Posterior cingulate gyrus (tissue), 11 donors: ENCODE results near the gene RERGL.
A peak's percentile ranks its signal among the peaks of the same experiment; 100 is the strongest.
"Not testable (repeated sequence)": the region's sequence is repeated elsewhere in the genome, so short reads cannot be mapped to it uniquely, and the experiment has no call there.

ENCODE experiments used
- DNase-seq, 10 donors: peaks; one replicate each; pipeline versions ENCODE4 v3.0.0 to v3.0.0-alpha.2; 2020 to 2021; ENCODE audit warnings: mixed read lengths in 3 of 10
- intact Hi-C: fragments of 100-400 bp; cut with DNase I; formaldehyde crosslinking; loops from one replicate; pipeline ENCODE4 v1.15.1; 2023

The RERGL gene, protein sequence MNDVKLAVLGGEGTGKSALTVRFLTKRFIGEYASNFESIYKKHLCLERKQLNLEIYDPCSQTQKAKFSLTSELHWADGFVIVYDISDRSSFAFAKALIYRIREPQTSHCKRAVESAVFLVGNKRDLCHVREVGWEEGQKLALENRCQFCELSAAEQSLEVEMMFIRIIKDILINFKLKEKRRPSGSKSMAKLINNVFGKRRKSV

DNA sequence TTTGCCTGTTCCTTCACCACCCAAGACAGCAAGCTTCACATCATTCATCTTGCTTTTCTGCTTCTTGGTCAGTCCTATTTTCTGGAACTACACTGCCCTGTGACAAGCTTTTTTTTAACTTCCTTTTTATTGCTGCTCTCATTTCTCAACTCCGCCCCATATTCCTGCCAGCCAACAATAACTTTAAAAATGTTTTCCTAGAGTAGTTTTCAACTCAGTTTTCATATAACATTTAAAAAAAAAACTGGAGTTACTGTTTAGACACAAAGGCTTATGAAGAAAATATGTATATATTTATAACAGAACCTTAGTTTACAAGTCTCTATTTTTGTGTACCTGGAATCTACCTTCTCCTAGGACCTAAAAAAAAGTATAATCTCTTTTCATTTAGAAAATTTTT lies at the start of gene RERGL:
Gene RERGL, minus strand, starts transcription at position 101 of the 400 bp plus-strand sequence. Its CDS starts 53 bp downstream, at position 48.
- intact Hi-C loops: no loop called here

DNA sequence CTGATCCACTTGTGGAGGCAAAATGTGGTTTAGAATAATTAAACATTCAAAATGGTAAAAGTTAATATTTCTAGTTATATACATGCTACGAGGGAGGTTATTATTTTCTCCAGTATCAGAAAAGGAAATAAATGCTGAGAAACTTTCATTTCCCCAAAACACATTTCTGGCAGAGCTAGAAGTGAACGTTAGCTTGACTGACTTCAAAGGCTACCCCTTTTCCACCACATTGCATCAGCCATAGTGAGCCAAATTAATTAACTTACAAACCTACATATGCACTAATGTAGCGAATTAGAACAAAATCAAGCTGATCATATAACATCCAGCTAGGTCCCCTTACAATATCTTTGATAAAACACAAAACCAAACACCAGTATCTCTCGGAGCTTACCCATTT lies 49.3 kb upstream of the RERGL start:
- DNase-seq: no peak
- intact Hi-C loops: no loop called here

More for the DNA sequence above, at the start of gene RERGL:
- no peak for DNase-seq

DNA sequence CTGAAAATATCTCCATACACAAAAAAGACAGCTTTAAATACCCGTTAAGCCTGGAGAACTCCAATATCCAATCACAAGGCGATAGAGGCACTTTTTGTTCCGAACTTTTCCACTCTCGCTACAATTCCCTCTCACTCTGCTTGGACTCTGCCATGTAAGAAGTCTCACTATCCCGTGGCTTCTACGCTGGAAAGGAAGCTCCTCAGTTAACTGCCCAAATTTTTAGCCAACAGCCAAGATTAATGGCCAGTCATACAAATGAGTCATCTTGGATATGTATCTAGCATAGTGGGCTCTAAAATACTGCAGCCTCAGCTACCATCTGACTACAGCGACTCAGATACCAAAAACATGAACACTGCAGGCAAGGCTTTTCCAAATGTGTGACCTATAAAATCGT lies 45.5 kb upstream of the RERGL start:
- intact Hi-C loops: no loop called here
- no peak for DNase-seq

DNA sequence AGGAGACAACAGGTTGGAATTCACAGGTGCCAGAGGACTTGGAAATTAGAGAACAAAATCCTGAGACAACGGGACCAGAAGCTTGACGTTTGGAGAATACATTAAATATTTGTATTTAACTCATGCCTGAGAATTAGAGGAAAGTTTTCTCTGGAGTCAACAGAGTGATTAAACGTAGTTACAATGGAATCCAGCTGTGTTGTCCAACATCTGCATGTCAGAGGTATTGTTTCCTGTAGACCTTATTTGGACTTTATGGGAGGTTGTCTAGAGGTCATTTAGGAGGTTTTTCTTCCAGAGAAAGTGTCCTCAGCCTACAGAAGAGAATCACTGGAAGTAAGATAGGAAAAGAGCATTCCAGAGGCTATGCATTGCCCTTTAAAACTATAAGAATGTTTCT lies 45.1 kb upstream of the RERGL start:
- intact Hi-C loops: no loop called here
- no peak for DNase-seq

DNA sequence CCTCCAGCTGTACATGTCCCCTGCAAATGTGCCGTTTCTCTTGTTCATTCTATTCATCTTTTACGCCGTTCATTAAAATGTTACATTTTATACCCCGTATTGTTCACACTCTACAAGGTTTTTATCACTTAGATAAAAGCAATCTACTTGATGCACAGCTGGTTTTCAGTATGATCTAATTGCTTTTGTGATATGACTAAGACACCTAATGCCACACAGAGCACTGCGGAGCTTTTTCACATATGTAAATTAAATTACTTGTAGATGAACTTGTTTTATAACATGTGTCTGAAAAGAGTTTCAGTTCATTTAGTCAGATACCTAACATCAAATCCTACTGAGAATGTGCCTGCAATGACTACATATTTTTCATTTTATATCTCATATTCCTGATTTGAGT lies 40.9 kb upstream of the RERGL start:
- intact Hi-C loops: no loop called here
- DNase-seq: no peak

DNA sequence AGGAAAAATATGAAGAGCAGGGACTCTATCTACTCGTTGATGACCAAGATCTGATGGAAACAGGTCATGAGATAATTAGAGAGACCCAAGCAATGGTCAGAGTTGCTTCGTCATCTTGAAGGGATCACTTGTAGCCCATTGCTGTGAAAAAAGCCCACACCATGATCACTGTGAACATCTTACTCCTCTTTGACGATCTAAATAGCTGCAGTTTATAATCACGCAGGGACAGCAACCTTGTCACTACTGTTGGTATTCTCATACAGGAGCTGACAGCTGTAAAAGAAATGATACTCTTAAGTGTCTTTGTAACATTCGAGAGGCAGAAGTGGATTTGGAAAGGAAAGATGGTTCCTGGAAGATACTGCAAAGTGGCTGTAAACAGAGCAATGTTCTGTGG lies 33.7 kb upstream of the RERGL start:
- intact Hi-C loops: no loop called here
- DNase-seq: no peak

DNA sequence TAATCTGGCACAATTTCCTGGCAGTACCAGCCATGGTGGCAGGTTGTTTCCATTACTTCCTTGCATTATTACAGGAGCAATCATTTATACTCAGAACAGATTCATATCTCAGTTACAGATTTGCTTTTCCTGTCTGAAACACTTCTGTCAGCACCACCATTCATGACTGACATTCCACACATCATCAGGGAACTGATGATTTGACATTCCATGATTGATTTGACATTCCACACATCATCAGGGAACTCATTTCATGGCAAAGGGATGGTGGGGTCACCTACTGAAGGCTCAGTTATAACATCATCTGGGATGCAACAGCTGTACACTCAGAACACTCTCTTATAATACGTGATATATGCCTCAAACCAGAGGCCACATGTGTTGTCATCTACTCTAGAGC lies 30.9 kb upstream of the RERGL start:
- intact Hi-C loops: no loop called here
- DNase-seq: no peak

DNA sequence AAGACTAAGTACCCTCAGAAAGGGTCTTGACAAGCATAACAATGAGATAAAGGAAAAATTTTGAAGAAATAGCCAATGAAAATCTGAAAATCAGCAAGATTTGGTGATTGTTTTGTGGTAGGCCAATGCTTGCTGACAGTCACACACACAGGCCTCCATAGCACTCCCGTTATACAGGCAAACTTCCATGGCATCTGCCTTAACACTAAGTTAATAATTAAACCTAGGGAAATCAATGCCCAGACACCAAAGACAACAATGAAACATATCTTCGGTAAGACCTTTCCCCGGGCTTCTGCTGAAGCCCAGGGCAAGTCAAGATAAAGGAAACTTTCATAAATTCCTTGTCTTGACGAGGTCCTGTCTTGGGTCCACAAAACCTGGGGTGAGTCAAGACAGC lies 18.6 kb upstream of the RERGL start:
- no peak for DNase-seq
- intact Hi-C loops: no loop called here

DNA sequence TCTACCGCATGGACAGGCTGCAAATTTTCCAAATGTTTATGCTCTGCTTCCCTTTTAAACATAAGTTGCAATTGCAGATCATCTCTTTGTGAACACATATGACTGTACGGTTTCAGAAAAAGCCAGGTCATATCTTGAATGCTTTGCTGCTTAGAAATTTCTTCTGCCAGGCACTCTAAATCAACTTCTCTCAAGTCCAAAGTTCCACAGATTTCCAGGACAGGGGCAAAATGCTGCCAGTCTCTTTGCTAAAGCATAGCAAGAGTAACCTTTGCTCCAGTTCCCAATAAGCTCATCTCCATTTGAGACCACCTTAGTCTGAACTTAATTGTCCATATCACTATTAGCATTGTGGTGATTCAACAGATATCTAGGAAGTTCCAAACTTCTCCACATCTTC lies 13.6 kb upstream of the RERGL start:
- intact Hi-C loops: no loop called here
- DNase-seq: no peak

DNA sequence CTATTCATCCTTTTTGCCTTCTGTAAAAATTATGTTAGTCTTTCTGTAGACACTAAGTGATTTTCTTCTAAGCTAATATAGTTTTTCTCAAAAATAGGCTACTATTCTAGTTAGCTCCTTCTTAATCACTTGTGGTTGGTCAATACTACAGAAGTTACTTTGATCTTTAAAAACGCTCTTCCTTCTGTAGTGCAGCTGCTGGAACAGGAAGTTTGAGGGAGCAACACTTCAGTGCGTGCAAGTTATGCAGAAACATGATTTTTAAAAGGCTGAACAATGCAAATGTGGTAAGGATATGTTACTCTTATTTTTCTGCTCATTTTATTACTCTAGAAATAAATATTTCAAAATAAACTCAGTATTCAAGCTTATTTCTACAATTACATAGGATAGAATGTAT lies 11.1 kb upstream of the RERGL start:
- intact Hi-C loops: no loop called here
- DNase-seq: no peak

DNA sequence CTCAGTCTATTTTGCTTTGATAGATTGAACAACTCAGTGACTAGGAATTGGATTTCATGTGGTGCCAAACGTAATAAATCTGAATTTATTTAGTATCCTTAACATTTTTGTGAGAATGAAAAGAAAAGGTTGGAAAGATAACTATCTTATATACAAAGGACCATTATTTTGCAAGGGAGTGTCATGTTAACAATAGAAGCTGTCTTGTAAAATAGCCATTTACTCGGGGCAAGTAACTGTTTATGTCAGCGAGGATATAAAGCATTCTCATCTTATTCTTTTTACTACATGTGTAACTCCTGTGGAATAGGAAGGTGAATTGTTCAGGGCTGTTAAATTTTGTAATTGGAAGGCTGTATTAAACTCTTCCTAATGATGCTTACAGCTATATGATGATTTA lies 5.9 kb downstream of the RERGL start:
- intact Hi-C loops: no loop called here
- no peak for DNase-seq

DNA sequence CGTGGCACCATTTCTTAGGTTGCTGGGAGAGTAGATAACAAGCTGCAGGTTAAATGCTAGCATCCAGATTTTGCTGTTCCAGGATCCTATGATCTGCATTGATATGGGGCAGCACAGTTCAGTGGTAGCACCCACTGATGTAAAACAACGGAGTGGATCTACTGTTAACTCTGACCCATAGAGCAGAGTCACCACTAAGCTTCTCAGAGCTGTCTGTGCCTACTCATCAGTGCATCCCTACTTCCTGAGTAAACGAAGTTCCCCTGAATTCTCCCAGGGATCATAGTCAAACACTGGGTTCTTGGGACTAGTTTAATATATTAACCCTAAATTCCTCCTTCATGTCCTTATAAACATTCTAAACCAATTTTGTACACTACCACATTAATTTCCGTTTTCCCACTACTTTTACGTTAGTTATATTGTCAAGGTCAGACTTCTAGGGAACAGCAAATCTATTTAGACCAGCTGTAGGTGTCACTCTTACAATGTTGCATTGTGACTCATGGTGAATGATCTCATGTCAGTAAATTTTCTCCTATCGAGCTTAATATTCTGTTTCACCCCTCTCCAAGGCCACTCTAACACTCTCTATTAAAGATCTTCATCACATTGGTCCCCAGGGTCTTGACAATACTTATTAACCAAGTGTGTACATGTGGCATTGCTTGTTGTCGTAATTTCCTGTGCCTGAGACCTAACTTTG lies 10.3 kb downstream of the RERGL start:
- intact Hi-C loops: no loop called here
- no peak for DNase-seq

DNA sequence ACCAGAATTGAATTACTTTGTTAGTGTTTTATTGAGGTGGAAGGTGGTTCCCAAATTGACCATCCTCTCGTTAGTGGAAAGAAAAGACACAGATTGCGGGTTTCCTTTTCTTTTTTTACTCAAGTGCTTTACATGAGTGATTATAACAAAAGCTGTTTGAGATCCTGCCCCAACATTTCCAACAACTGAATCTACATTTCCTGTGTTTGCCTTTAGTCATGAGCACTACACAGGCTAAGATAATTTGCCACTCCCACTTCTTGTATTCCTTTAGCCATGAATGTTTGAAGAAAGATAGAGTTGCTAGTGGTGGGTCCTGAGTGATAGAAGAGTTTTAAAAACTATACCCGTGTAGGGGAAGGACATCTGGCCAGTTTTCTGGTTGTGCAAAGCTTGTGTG lies 16.0 kb downstream of the RERGL start:
- intact Hi-C loops: no loop called here

DNA sequence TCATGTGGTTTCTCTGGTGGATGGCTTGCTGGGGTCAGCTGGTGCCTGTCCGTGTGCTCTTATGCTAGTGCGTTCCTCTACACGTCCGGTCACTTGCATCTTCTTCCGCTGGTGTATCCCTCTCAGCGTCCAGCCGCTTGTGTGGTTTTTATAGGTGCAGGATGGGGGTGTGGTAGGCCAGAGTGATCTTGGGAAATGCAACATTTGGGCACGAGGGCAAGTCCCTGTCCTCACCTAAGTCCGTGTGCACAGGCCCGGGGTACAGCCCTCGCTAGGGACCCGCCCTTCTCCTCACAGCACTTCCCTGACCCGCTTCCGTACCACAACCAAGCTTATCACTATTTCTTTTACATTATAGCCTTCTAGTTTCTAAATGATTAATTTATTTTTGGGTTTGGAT lies 17.3 kb downstream of the RERGL start:
- DNase-seq: peak in 2 of 10 donors; percentile 66
- intact Hi-C loops: no loop called here

More for the DNA sequence above, 16.0 kb downstream of the RERGL start:
- no peak for DNase-seq

DNA sequence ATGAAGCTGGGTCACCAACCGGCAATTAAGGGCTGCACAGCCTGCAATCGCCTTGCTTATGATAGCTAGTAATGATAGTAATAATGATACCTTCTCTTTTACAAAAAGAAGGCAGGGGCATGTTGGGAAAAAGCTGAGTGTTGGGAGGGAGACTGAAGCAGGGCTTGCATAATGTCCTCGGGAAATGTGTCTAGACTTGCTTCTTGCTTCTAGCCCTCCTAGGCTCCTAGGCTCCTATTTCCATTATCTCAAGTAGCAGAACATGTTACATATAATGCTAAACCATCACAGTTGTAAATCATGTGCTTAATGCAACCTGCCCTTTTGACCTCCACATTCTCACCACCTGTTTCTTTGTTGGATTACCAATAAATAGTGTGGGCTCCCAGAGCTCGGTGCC lies 18.7 kb downstream of the RERGL start:
- intact Hi-C loops: no loop called here
- DNase-seq: no peak

DNA sequence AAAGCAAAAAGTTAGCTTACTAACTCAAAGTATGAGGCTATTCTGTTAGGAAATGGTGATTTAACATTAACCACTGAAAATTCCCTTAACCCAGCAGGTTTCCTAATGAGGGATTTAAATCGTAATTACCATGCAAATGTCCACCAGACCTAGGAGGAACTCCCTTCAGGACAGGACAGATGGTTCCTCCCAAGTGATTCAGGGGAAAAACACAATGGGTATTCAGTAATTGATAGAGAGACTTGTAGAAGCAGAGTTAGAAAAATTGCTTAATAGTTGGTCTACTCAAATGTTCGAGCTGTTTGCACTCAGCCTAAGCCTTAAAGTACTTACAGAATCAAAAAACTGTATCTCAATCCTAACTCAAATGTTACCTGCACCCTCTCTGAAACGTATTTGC lies 21.6 kb downstream of the RERGL start:
- no peak for DNase-seq

DNA sequence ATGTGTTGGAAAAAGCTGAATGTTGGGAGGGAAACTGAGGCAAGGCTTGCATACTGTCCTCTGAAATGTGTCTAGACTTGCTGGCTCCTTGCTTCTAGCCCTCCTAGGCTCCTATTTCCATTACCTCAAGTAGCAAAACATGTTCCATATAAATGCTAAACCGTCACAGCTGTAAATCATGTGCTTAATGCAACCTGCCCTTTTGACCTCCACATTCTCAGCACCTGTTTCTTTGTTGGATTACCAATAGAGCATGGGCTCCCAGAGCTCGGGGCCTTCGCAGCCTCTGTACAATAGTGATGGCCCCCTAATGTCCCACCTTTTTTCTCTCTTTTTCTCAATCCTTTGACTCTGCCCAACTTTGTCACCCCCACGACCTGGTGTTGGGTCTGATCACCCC lies 23.3 kb downstream of the RERGL start:
- intact Hi-C loops: no loop called here

More for the DNA sequence above, 21.6 kb downstream of the RERGL start:
- intact Hi-C loops: no loop called here

DNA sequence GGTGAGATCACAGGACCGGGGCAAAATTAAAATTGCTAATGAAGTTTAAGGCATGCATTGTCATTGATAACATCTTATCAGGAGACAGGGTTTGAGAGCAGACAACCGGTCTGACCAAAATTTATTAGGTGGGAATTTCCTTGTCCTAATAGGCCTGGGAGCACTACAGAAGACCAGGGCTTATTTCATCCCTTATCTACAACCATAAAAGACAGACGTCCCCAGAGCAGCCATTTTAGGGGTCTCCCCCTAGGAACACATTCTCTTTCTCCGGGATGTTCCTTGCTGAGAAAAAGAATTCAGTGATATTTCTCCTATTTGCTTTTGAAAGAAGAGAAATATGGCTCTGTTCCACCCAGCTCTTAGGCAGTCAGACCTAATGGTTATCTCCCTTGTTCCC lies 27.1 kb downstream of the RERGL start:
- intact Hi-C loops, DNase-seq: not testable (repeated sequence)

More for the DNA sequence above, 23.3 kb downstream of the RERGL start:
- no peak for DNase-seq

DNA sequence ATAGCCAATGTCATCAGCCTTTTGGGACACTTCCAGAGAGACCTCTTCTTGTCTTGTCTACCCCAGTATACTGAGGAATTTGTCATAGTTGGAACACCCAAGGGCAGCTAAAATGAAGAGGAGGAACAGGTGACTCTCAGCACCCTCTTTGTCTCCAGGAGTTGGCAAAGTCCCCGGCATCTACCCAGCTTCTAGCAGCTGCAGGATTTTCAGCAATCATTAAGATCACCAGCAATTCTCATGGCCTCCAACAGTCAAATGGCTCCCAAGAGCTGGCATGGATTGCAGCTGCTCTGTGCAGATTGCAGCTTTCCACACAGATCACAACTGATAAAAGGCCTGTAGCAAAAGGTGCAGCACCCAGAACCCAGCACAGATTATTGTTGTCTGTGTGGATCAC lies 32.9 kb downstream of the RERGL start:
- intact Hi-C loops: no loop called here
- no peak for DNase-seq

DNA sequence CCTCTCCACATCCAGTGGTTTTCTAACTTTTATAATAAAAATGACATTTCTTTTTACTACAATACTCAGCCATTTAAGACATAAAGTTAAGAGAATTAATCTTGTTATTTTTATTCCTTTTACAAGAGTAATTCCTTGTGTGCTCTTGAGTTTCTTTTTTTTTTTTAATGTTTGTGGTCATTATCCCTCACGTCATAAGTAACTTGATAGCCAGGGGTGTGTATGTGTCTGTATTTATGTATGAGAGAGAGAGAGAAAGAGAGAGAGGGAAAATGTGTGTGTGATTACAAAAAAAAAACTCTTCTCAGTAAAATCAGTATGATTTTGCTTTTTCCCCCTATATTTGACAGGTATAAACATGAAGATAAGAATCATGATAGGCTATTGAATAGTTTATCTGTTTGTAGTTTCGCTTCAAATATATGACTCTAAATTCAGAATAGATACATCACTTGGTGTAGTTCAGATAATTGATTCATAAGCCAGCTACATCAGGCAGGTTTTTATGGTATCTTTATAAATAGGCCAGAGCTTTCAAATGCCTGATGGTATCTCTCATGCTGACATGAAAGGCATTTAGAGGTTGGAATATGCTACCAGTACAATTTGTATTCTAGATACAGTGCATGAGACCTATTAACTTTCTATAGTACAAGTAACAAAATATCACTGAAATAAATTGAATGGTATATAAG lies 34.9 kb downstream of the RERGL start:
- no peak for DNase-seq
- intact Hi-C loops: no loop called here

DNA sequence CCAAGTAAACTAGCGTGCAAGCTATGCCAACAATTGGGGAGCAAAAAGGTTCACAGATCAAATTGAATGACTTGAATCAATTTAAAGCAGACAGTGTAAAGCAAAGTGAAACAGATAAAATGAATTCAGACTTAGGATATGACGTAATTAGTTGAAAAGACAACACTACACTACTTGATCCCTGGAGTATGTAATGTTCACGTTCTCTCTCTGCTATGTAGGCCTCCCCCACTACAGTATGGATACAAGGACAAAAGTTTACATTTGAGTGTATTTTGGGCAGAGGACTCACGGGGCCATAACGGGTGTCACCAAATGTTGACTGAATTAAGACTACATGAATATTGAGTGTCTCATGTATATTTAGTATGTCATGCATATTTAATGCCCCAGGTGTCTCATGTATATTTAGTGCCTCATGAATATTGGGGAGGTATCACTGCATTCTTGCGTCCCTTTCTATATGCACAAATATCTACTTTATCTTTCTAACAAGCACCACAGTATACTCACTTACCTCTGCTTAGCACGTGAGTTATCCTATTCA lies 44.5 kb downstream of the RERGL start:
- intact Hi-C loops: no loop called here
- DNase-seq: no peak
